HFF-Myc (cell line): Measurements from ENCODE around the gene AKT3.
"Not testable (repeated sequence)": the region's sequence is repeated elsewhere in the genome, so short reads cannot be mapped to it uniquely, and the experiment has no call there.

ENCODE experiments used
- DNase-seq: peaks from one replicate; pipeline ENCODE4 v3.0.0-alpha.2; 2011; ENCODE audit warnings: low read depth; ENCODE audit errors: extremely low read depth
- H3K4me3 ChIP-seq: replicated peaks from 2 replicates; pipeline ENCODE4 v1.5.1; 2011; ENCODE audit warnings: low read depth, mild to moderate bottlenecking, control low read depth, low read length
- CTCF ChIP-seq: IDR thresholded peaks from 2 replicates; pipeline ENCODE4 v1.5.1; 2012; ENCODE audit warnings: mild to moderate bottlenecking, low read depth, low read length, control low read depth; ENCODE audit errors: missing control alignments

Gene AKT3

GRCh38 chr1:243658594-243659105, 191.4 kb downstream of the AKT3 start:
- no peak for TF ChIP-seq CTCF
- no peak overlapping the region for H3K4me3 ChIP-seq
- no peak for DNase-seq

GRCh38 chr1:243657793-243658192, 192.2 kb downstream of the AKT3 start:
- H3K4me3 ChIP-seq = no peak overlapping the region
- no peak for DNase-seq
- TF ChIP-seq CTCF = no peak

GRCh38 chr1:243649530-243649929, 200.5 kb downstream of the AKT3 start:
- not testable (repeated sequence) for H3K4me3 ChIP-seq, DNase-seq

GRCh38 chr1:243646841-243647240, 203.2 kb downstream of the AKT3 start:
- TF ChIP-seq CTCF = no peak
- H3K4me3 ChIP-seq = no peak overlapping the region
- no peak for DNase-seq

GRCh38 chr1:243645281-243645680, 204.8 kb downstream of the AKT3 start:
- DNase-seq = no peak
- no peak for TF ChIP-seq CTCF
- H3K4me3 ChIP-seq = no peak overlapping the region

- H3K4me3 ChIP-seq = no peak overlapping the region
- DNase-seq = no peak
- no peak for TF ChIP-seq CTCF
Observed at GRCh38 chr1:243642936-243643335, 207.1 kb downstream of the AKT3 start.

- no peak overlapping the region for H3K4me3 ChIP-seq
- TF ChIP-seq CTCF = no peak
- DNase-seq = no peak
Observed at GRCh38 chr1:243639027-243639658, 210.9 kb downstream of the AKT3 start.
